ENCODE data around the gene ENTPD2.
"Not testable (repeated sequence)": the region's sequence is repeated elsewhere in the genome, so short reads cannot be mapped to it uniquely, and the experiment has no call there.

The ENTPD2 gene

DNA sequence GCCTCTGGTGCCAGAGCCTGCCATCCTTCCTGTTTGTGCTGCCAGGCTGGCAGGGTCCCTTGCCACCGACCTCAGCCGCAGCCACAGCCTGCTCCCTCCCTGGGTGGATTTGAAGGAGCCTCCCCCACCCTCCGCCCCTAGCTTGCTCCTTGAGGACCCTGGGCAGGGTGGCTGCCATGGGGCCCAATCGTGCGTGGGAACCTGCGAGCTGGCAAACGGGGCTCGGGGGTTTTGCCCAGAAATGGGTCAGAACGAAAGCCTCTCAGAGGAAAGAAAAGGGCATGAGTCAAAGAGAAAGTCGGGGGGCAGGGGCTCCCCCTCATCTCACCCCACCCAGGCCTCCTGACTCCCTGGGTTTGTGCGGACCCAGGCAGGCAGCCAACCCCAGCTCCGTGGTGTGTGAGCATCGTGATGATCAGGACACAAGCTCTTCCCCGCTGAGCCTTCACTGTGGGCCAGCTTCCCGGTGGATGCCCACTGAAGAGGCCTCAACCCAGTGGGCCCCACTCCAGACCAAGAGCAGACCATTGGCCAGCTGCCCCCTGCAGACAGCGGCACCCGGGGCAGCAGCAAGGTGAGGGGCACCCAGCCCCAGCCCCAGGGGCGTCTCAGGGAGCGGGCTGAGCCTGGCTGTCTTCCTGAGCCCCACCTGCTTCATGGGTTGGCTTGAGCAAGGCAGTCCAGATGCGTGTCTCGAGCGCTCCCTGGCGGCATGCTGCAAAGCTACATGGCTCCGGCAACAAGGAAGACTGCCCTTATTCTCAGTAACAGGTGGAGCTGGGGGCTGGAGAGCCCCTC is 19.0 kb downstream of the ENTPD2 start:
- Histone ChIP-seq H3K9me3 (ENCODE audit: severe bottlenecking) (no peaks in the 10 kb centered on the region), H3K4me3 (ENCODE audit: low read depth, low read length) (peak overlapping the region; percentile 9; the same call in 1 of the 2 replicates)

DNA sequence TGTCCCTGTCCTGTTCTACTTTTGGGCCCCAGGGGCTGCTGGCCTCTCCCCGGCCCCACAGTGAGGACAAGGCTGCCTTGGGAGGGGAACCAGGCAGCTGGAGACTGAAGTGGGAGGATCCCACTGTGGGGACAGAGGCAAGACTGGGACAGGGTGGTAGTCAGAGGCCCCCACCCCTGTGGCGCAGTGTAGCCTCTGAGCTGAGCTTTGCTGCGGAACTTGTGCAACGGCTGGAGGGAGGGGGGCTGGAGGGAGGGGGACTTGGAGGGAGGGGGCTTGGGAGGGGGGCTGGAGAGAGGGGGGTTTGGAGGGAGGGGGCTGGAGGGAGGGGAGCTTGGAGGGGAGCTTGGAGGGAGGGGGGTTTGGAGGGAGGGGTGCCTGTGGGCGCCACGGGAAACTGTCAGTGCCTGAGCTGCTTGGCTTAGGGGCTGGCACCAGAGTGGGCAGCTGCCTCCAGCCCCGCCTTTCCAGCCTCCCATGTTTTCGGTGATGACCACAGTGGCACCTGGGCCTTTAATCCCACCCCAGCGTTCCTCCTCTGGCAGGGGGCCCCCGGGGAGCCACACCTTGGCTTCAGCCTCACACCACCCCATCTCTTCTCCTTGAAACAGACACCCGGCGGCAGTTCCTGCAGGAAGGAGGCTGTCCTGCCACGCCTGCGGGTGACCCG is 19.7 kb downstream of the ENTPD2 start:
- no peak for DNase-seq
- Histone ChIP-seq H3K4me3 (ENCODE audit: low read depth, low read length) (no peak overlapping the region), H3K27ac (no peak overlapping the region)

More for the DNA sequence above, 19.0 kb downstream of the ENTPD2 start:
- H3K27ac ChIP-seq = no peak overlapping the region
- TF ChIP-seq, protein P1, sequence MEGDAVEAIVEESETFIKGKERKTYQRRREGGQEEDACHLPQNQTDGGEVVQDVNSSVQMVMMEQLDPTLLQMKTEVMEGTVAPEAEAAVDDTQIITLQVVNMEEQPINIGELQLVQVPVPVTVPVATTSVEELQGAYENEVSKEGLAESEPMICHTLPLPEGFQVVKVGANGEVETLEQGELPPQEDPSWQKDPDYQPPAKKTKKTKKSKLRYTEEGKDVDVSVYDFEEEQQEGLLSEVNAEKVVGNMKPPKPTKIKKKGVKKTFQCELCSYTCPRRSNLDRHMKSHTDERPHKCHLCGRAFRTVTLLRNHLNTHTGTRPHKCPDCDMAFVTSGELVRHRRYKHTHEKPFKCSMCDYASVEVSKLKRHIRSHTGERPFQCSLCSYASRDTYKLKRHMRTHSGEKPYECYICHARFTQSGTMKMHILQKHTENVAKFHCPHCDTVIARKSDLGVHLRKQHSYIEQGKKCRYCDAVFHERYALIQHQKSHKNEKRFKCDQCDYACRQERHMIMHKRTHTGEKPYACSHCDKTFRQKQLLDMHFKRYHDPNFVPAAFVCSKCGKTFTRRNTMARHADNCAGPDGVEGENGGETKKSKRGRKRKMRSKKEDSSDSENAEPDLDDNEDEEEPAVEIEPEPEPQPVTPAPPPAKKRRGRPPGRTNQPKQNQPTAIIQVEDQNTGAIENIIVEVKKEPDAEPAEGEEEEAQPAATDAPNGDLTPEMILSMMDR (IDR thresholded peaks at IDR 0.05; ENCODE audit: low read depth, low read length) = peak; percentile 96
- H3K27me3 ChIP-seq (ENCODE audit: insufficient read depth, low read depth, severe bottlenecking) = no peaks in the 10 kb centered on the region
- peaks cover 18% of the 10 kb centered on the region for H3K36me3 ChIP-seq
- peak; percentile 90 for DNase-seq

DNA sequence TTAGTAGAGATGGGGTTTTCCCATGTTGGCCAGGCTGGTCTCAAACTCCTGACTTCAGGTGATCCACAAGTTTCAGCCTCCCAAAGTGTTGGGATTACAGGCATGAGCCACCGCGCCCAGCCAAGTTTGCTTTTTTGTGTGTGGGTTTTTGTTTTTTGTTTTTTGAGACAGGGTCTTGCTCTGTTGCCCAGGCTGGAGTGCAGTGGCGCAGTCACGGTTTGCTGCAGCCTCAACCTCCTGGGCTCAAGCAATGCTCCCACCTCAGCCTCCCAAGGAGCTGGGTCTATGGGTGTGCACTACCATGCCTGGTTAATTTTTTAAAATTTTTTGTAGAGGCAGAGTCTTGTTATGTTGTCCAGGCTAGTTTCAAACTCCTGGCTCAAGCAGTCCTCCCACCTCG is 20.4 kb downstream of the ENTPD2 start:
- not testable (repeated sequence) for DNase-seq; H3K27me3 ChIP-seq (ENCODE audit: insufficient read depth, low read depth, severe bottlenecking); H3K9me3 ChIP-seq (ENCODE audit: severe bottlenecking); H3K4me3 ChIP-seq (ENCODE audit: low read depth, low read length); H3K27ac ChIP-seq; H3K36me3 ChIP-seq

More for the DNA sequence above, 19.7 kb downstream of the ENTPD2 start:
- Histone ChIP-seq H3K27me3 (ENCODE audit: insufficient read depth, low read depth, severe bottlenecking) (no peaks in the 10 kb centered on the region), H3K9me3 (ENCODE audit: severe bottlenecking) (no peaks in the 10 kb centered on the region), H3K36me3 (peaks cover 11% of the 10 kb centered on the region)
- TF ChIP-seq, protein P1 (IDR thresholded peaks at IDR 0.05; ENCODE audit: low read depth, low read length) = no peak

DNA sequence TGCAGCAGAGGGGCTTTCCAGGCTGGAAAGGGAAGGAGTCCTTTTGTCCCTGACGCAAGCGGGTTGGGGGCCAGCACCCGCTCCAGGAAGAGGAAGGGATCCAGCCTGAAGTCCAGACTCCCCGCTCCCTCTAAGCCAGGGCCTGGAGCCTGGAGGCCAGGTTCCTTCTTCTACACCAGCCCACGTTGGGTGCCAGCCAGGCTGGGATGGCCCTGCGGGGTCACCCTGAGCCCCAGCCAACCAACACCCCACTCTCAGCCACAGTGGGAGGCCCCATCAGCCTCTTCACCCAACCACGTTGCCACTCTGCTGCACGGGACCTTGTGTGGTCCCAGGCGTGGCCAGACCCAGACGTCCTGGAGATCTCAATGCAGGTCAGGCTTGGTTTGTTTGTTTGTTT is 21.0 kb downstream of the ENTPD2 start:
- H3K36me3 ChIP-seq = no peaks in the 10 kb centered on the region
- TF ChIP-seq, protein P1 (IDR thresholded peaks at IDR 0.05; ENCODE audit: low read depth, low read length) = no peak
- H3K9me3 ChIP-seq (ENCODE audit: severe bottlenecking) = no peaks in the 10 kb centered on the region
- no peak overlapping the region for H3K4me3 ChIP-seq (ENCODE audit: low read depth, low read length)
- H3K27me3 ChIP-seq (ENCODE audit: insufficient read depth, low read depth, severe bottlenecking) = no peaks in the 10 kb centered on the region
- no peak overlapping the region for H3K27ac ChIP-seq
- no peak for DNase-seq

DNA sequence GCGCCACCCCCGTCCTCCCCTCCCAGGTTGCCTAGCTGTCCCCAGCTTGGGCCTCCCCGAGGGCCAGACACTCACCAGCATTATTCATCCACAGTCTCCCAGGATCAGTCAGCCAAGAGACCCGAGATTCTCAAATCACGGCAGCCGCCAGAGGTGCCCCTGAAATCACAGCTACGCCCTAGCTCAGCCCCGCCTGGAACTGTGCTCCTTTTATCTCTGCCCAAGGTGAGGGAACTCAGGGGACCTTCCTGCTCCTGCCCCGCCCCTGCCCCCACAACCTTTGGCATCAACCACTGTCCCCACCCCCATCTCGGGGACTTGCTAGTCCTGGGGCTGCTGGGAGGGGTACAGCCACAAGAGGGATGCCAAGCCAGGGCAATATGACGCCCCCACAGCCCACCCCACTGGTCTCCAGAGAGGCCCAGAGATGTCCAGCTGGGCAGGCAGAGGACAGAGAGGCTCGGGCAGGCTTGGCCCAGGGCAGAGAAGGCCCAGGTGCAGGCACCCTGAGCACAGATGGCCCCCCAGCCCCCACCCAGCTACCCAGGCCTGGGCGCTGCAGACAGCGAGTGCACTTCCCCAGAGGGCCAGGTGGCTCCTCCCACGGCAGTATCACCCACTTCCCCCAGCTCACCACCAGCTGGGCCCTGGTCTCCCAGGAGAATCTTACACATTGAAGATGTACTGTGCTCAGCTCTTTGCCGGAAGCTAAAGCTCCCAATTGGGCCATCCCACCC is 21.8 kb downstream of the ENTPD2 start, which contains the start of gene FUT7:
Gene FUT7, minus strand, starts transcription at position 185 of the 737 bp plus-strand sequence. Its CDS starts 97 bp downstream, at position 88.
- Histone ChIP-seq H3K9me3 (ENCODE audit: severe bottlenecking) (no peaks in the 10 kb centered on the region), H3K36me3 (no peaks in the 10 kb centered on the region), H3K27ac (peak within 1 kb of the TSS; percentile 33; the same call in 1 of the 2 replicates), H3K27me3 (ENCODE audit: insufficient read depth, low read depth, severe bottlenecking) (no peaks in the 10 kb centered on the region), H3K4me3 (ENCODE audit: low read depth, low read length) (no peak within 1 kb of the TSS)
- peak; percentile 55 for DNase-seq
- TF ChIP-seq, protein P1 (IDR thresholded peaks at IDR 0.05; ENCODE audit: low read depth, low read length) = no peak

All from WERI-Rb-1 (cell line).